IMR-90 (cell line): ENCODE results near the gene TMEM8B. TPM values are rescaled to one million over a fixed set of nuclear protein-coding genes. Genes with fewer than 3 reads are reported as not detected.

Experiments
- ATAC-seq: fragments of 200-7000 bp; cut with Tn5 transposase; 2 replicates; pipeline ENCODE4 v1.9.1; 2020; ENCODE audit warnings: low read depth, mild to moderate bottlenecking, moderate library complexity
- BruUV-seq: library from RNA; stranded (reverse); fragments of 400-500 nt; replicated peaks from 2 replicates; lab custom pipeline; 2021; lab: Mats Ljungman, UMichigan
- CTCF ChIA-PET: fragments of 300-600 bp; formaldehyde crosslinking; extraction: SDS; loops from one replicate; lab custom pipeline; 2021; ENCODE audit warnings: antibody characterized with exemption; lab: Yijun Ruan, JAX
- POLR2A ChIA-PET: fragments of 300-600 bp; sonication (Branson Sonifier 250); formaldehyde crosslinking; loops from one replicate; lab custom pipeline; 2022; ENCODE audit warnings: antibody characterized with exemption; ENCODE audit not compliant: unreplicated experiment; lab: Charles Lee
- DNase-seq: peaks from one replicate; pipeline ENCODE4 v3.0.0; 2013
- H2AFZ ChIP-seq: replicated peaks from 2 replicates; pipeline ENCODE3; 2013; ENCODE audit warnings: low read length, mild to moderate bottlenecking; ENCODE audit not compliant: poor library complexity
- H2AK5ac ChIP-seq: 2 replicates; pipeline ENCODE4 v1.6.1; 2013; ENCODE audit warnings: low read depth, low read length, inconsistent platforms
- H2AK9ac ChIP-seq: replicated peaks from 2 replicates; pipeline ENCODE3; 2013; ENCODE audit warnings: mild to moderate bottlenecking, low read depth, low read length, moderate library complexity; ENCODE audit not compliant: poor library complexity
- H2BK120ac ChIP-seq: 2 replicates; pipeline ENCODE4 v1.6.1; 2013; ENCODE audit warnings: low read depth, low read length, inconsistent platforms
- H2BK15ac ChIP-seq: 3 replicates; pipeline ENCODE4 v1.6.1; 2013; ENCODE audit warnings: low read depth, low read length, inconsistent platforms
- H2BK20ac ChIP-seq: 2 replicates; pipeline ENCODE4 v1.6.1; 2013; ENCODE audit warnings: low read depth, mild to moderate bottlenecking, inconsistent platforms, low read length, moderate library complexity
- H2BK5ac ChIP-seq: 2 replicates; pipeline ENCODE4 v1.6.1; 2013; ENCODE audit warnings: mild to moderate bottlenecking, low read depth, low read length, inconsistent platforms; ENCODE audit not compliant: poor library complexity, severe bottlenecking
- H3K14ac ChIP-seq: replicated peaks from 2 replicates; pipeline ENCODE4 v1.6.1; 2013; ENCODE audit warnings: low read depth, low read length, inconsistent platforms
- H3K18ac ChIP-seq: 2 replicates; pipeline ENCODE4 v1.6.1; 2013; ENCODE audit warnings: low read depth, low read length, control low read depth
- H3K23ac ChIP-seq: 2 replicates; pipeline ENCODE4 v1.6.1; 2013; ENCODE audit warnings: low read depth, low read length, inconsistent platforms
- H3K27ac ChIP-seq: 2 replicates; pipeline ENCODE4 v1.5.1; 2013; ENCODE audit warnings: mild to moderate bottlenecking, control low read depth, low read length; ENCODE audit not compliant: insufficient read depth
- H3K27me3 ChIP-seq: 2 replicates; pipeline ENCODE4 v1.6.1; 2013; ENCODE audit warnings: low read length; ENCODE audit not compliant: control insufficient read depth, insufficient read depth
- H3K36me3 ChIP-seq: 2 replicates; pipeline ENCODE4 v1.6.1; 2013; ENCODE audit warnings: low read length, mixed read lengths; ENCODE audit not compliant: control insufficient read depth, insufficient read depth
- H3K4ac ChIP-seq: 2 replicates; pipeline ENCODE4 v1.6.1; 2013; ENCODE audit warnings: low read depth, low read length, inconsistent platforms
- H3K4me1 ChIP-seq: 2 replicates; pipeline ENCODE4 v1.6.1; 2013; ENCODE audit warnings: low read length, mixed read lengths; ENCODE audit not compliant: control insufficient read depth, insufficient read depth
- H3K4me2 ChIP-seq: 2 replicates; pipeline ENCODE4 v1.6.1; 2013; ENCODE audit warnings: low read depth, mild to moderate bottlenecking, control low read depth, low read length, moderate library complexity
- H3K4me3 ChIP-seq: 2 replicates; pipeline ENCODE4 v1.5.1; 2013; ENCODE audit warnings: low read depth, mild to moderate bottlenecking, control low read depth, low read length, moderate library complexity; ENCODE audit not compliant: insufficient read depth
- H3K56ac ChIP-seq: 2 replicates; pipeline ENCODE4 v1.6.1; 2013; ENCODE audit warnings: low read length, inconsistent platforms; ENCODE audit not compliant: insufficient read depth; ENCODE audit errors: extremely low read depth
- H3K79me1 ChIP-seq, 2 experiments: 2 replicates each; pipeline ENCODE4 v1.6.1; 2013; ENCODE audit warnings: low read length in 2 of 2, inconsistent platforms in 1 of 2, low read depth in 1 of 2
- H3K9ac ChIP-seq: 2 replicates; pipeline ENCODE4 v1.6.1; 2013; ENCODE audit warnings: low read depth, low read length, control low read depth
- H3K9me1 ChIP-seq: 2 replicates; pipeline ENCODE4 v1.6.1; 2013; ENCODE audit warnings: low read length, inconsistent platforms; ENCODE audit not compliant: insufficient read depth
- H3K9me3 ChIP-seq: 2 replicates; pipeline ENCODE4 v1.6.1; 2013; ENCODE audit warnings: low read length; ENCODE audit not compliant: control insufficient read depth, insufficient read depth
- H4K20me1 ChIP-seq: 2 replicates; pipeline ENCODE4 v1.6.1; 2013; ENCODE audit warnings: low read length, inconsistent platforms; ENCODE audit not compliant: insufficient read depth
- H4K5ac ChIP-seq: 2 replicates; pipeline ENCODE4 v1.6.1; 2013; ENCODE audit warnings: mild to moderate bottlenecking, low read depth, low read length, control low read depth
- H4K8ac ChIP-seq, 2 experiments: 2 replicates each; pipeline ENCODE4 v1.6.1; 2013; ENCODE audit warnings: low read depth in 2 of 2, low read length in 2 of 2, control low read depth in 1 of 2, inconsistent platforms in 1 of 2
- H4K91ac ChIP-seq: 2 replicates; pipeline ENCODE4 v1.6.1; 2013; ENCODE audit warnings: low read depth, low read length, inconsistent platforms; ENCODE audit not compliant: insufficient read depth
- CEBPB ChIP-seq: IDR thresholded peaks from 2 replicates; pipeline ENCODE4 v1.6.1; 2012; ENCODE audit warnings: low read depth, low read length, improper control_type of control experiment
- CHD1 ChIP-seq: IDR thresholded peaks from 2 replicates; pipeline ENCODE4 v1.6.1; 2012; ENCODE audit warnings: low read depth, low read length, improper control_type of control experiment
- CTCF ChIP-seq: conservative IDR thresholded peaks from 2 replicates; pipeline ENCODE4 v1.5.1; 2012; ENCODE audit warnings: mild to moderate bottlenecking, low read depth, low read length, improper control_type of control experiment
- FOS ChIP-seq: fragments of 150-350 bp; IDR thresholded peaks from 2 replicates; pipeline ENCODE4 v1.6.1; 2016; ENCODE audit warnings: low read depth, low read length
- MAFK ChIP-seq: IDR thresholded peaks from 2 replicates; pipeline ENCODE4 v1.6.1; 2012; ENCODE audit warnings: low read depth, low read length, improper control_type of control experiment
- MAZ ChIP-seq: IDR thresholded peaks from 2 replicates; pipeline ENCODE4 v1.6.1; 2012; ENCODE audit warnings: low read depth, mild to moderate bottlenecking, low read length, improper control_type of control experiment, moderate library complexity, borderline replicate concordance
- MXI1 ChIP-seq: IDR thresholded peaks from 2 replicates; pipeline ENCODE4 v1.6.1; 2012; ENCODE audit warnings: low read depth, mild to moderate bottlenecking, low read length, moderate library complexity, borderline replicate concordance
- NFE2L2 ChIP-seq: fragments of 150-350 bp; IDR thresholded peaks from 2 replicates; pipeline ENCODE4 v1.6.1; 2016; ENCODE audit warnings: low read depth, mild to moderate bottlenecking, low read length
- RCOR1 ChIP-seq: IDR thresholded peaks from 2 replicates; pipeline ENCODE4 v1.6.1; 2012; ENCODE audit warnings: mild to moderate bottlenecking, low read length, improper control_type of control experiment; ENCODE audit not compliant: insufficient replicate concordance
- RFX5 ChIP-seq: IDR thresholded peaks from 2 replicates; pipeline ENCODE4 v1.8.0; 2012; ENCODE audit warnings: low read depth, mild to moderate bottlenecking, low read length, moderate library complexity
- SMC3 ChIP-seq: fragments of 150-350 bp; IDR thresholded peaks from 2 replicates; pipeline ENCODE4 v1.6.1; 2016; ENCODE audit warnings: low read depth, mild to moderate bottlenecking, antibody characterized with exemption, low read length, moderate library complexity
- WGBS, 2 experiments: methylation state at CpG; one replicate each; pipeline versions ENCODE4 v1.1.5 to v1.1.7; 2013; ENCODE audit warnings: missing lambda C conversion rate in 2 of 2; ENCODE audit not compliant: insufficient read length in 1 of 2; ENCODE audit errors: extremely low coverage in 2 of 2; 5-methylcytosine and 5-hydroxymethylcytosine counted together
- dilution Hi-C: fragments of 300-500 bp; cut with HindIII; formaldehyde crosslinking; loops from one replicate; pipeline ENCODE4 v1.14.3; 2018; ENCODE audit warnings: low sequenced_read_pairs; ENCODE audit not compliant: unreplicated experiment
- in situ Hi-C: fragments of 300-500 bp; cut with MboI; formaldehyde crosslinking; loops from 3 replicates; pipeline ENCODE4 v1.14.3; 2019; ENCODE audit warnings: low sequenced_read_pairs, inconsistent platforms, mixed read lengths
- intact Hi-C: fragments of 100-400 bp; cut with micrococcal nuclease; formaldehyde crosslinking; loops from 2 replicates; pipeline ENCODE4 v1.10.0; 2022
- polyA plus RNA-seq, 3 experiments: library from polyadenylated mRNA; depleted of rRNA; stranded (reverse); fragments of >200 nt; gene quantifications; 2 replicates each; pipeline ENCODE4 v1.2.3, GENCODE V29; 2012; ENCODE audit warnings: low replicate concordance in 1 of 3
- total RNA-seq: library from RNA; depleted of rRNA; stranded (reverse); fragments of >200 nt; gene quantifications from 2 replicates; pipeline ENCODE4 v1.2.3, GENCODE V29; 2012
- TF ChIP-seq, protein P1 (sequence below): fragments of 150-350 bp; IDR thresholded peaks from 2 replicates; pipeline ENCODE4 v1.6.1; 2017; ENCODE audit warnings: mild to moderate bottlenecking, antibody characterized with exemption, low read length, low read depth

The TMEM8B gene
- total and polyA plus RNA-seq, 2 of the 4 experiments (the other 2 are of a cell fraction), result 0.72 to 8.3 TPM

DNA sequence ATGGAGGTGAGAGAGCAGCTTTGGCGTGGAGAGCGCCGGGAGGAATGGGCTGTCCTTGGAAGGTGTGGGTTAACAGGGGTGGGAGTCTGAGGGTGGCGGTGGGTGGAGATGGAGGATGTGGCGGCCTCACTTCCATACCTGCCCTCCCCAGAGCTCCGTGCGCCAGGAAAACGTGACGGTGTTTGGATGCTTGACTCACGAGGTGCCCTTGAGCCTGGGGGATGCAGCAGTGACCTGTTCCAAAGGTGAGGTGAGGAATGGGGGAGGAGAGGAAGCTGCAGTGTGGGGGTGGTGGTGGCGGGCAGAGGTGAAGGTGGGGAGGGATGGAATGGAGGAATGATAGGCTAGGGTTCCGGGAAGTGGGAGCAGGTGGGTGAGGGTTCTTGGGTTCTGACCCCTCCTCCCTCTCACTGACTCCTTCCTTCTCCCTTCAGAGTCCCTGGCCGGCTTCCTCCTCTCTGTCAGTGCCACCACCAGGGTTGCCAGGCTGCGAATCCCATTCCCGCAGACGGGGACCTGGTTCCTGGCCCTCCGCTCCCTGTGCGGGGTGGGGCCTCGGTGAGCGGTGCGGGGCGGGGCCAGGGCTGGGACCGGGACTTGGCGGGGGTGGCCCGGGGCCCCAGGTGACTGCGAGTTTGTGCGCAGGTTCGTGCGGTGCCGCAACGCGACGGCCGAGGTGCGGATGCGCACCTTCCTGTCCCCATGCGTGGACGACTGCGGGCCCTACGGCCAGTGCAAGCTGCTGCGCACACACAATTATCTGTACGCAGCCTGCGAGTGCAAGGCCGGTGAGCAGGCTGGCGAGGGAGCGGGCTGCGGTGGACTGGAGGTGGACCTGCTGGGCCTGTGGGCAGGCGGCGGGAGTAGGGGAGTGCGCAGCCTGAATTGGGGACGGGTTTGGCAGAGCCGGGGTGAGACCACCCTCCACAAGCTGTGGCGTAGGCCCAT is 17.1 kb downstream of the TMEM8B start:
- H3K4me2 ChIP-seq, result no peak overlapping the region
- dilution Hi-C loops (no loop called here), in situ Hi-C loops (no loop called here)
- no peak for TF ChIP-seq RFX5
- TF ChIP-seq, protein P1, sequence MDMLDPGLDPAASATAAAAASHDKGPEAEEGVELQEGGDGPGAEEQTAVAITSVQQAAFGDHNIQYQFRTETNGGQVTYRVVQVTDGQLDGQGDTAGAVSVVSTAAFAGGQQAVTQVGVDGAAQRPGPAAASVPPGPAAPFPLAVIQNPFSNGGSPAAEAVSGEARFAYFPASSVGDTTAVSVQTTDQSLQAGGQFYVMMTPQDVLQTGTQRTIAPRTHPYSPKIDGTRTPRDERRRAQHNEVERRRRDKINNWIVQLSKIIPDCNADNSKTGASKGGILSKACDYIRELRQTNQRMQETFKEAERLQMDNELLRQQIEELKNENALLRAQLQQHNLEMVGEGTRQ, result no peak
- TF ChIP-seq MXI1, result no peak
- TF ChIP-seq SMC3, result no peak
- no peak for TF ChIP-seq CTCF
- no peak for TF ChIP-seq RCOR1
- TF ChIP-seq MAZ, result no peak
- no peak for TF ChIP-seq FOS
- TF ChIP-seq CEBPB, result no peak
- TF ChIP-seq CHD1, result no peak
- TF ChIP-seq NFE2L2, result no peak
- no peak for TF ChIP-seq MAFK

More for the DNA sequence above, 17.1 kb downstream of the TMEM8B start:
- ChIA-PET CTCF (interaction anchor here (2.3 kb wide), 1 partner anchor 36 kb away, joined by 6 read pairs; no protein-coding TSS in a partner anchor), POLR2A (no interaction called here)
- DNase-seq (no peak), ATAC-seq (no peak)
- Histone ChIP-seq H3K56ac (no peak overlapping the region), H3K23ac (peak overlapping the region; percentile 43; the same call in 1 of the 2 replicates), H3K27ac (no peak overlapping the region), H2AK5ac (peak overlapping the region; percentile 90), H2BK15ac (peak overlapping the region; percentile 86; the same call in 1 of the 3 replicates), H4K91ac (peak overlapping the region; percentile 11; the same call in 1 of the 2 replicates), H3K9me3 (no peaks in the 10 kb centered on the region), H3K79me1 (peaks cover 4 to 6% of the 10 kb centered on the region in 2 experiments; a peak in 1 of 4 replicates), H3K36me3 (peaks cover 9% of the 10 kb centered on the region), H4K5ac (no peak overlapping the region), H3K4me1 (peaks cover 20% of the 10 kb centered on the region), H3K9me1 (peaks cover 23% of the 10 kb centered on the region), H3K4me3 (no peak overlapping the region), H4K20me1 (peaks cover 9% of the 10 kb centered on the region; the same call in 1 of the 2 replicates), H2AK9ac (peak overlapping the region; percentile 17), H3K4ac (peak overlapping the region; percentile 53; the same call in 1 of the 2 replicates), H2AFZ (no peak overlapping the region), H2BK5ac (peak overlapping the region; percentile 32), H3K14ac (peak overlapping the region; percentile 44), H2BK20ac (peak overlapping the region; percentile 19; the same call in 1 of the 2 replicates), H3K27me3 (no peaks in the 10 kb centered on the region), H2BK120ac (no peak overlapping the region), H3K18ac (no peak overlapping the region), H4K8ac (peak overlapping the region; percentile 12 to 58; a peak in 1 of 4 replicates), H3K9ac (no peak overlapping the region)
- intact Hi-C loops, result loop anchor here (2.0 kb wide), 1 partner anchor 17 kb away; the partner anchor contains the start of genes FAM221B and TMEM8B
- 78% methylated on average over 34 of the region's 53 CpGs; no CpG with 5 or more reads in 1 of the 2 experiments for WGBS, 2 experiments
- no TSS peak for BruUV-seq
